HEK293 (cell line): ENCODE results near the gene CTAGE4.
"Not testable (repeated sequence)": the region's sequence is repeated elsewhere in the genome, so short reads cannot be mapped to it uniquely, and the experiment has no call there.

ENCODE experiments used
- CTCF ChIA-PET: fragments of 350-600 bp; formaldehyde crosslinking; extraction: SDS; loops from one replicate; lab custom pipeline; 2021; ENCODE audit warnings: antibody characterized with exemption; lab: Yijun Ruan, JAX
- POLR2A ChIA-PET: fragments of 300-600 bp; formaldehyde crosslinking; extraction: SDS; loops from one replicate; lab custom pipeline; 2020; ENCODE audit warnings: antibody characterized with exemption, inconsistent platforms; lab: Yijun Ruan, JAX
- H3K27ac ChIP-seq: fragments of 200-500 bp; sonication (Bioruptor generic); 2 replicates; pipeline ENCODE4 v1.5.1; 2014; ENCODE audit warnings: low read depth, low read length, control low read depth, inconsistent platforms; ENCODE audit errors: extremely low read depth
- H3K36me3 ChIP-seq, 2 experiments: fragments of 200-500 bp in 1 of 2; sonication (Bioruptor generic) in 1 of 2; 1 replicate in 1 of 2; 2 replicates in 1 of 2; pipeline ENCODE4 v1.5.1; 2014 to 2017; ENCODE audit warnings: inconsistent platforms in 2 of 2, low read length in 2 of 2; ENCODE audit not compliant: control insufficient read depth in 2 of 2, insufficient read depth in 1 of 2
- H3K4me1 ChIP-seq: fragments of 200-500 bp; sonication (Bioruptor generic); 2 replicates; pipeline ENCODE4 v1.5.1; 2014; ENCODE audit warnings: mild to moderate bottlenecking, low read length, inconsistent platforms; ENCODE audit not compliant: control insufficient read depth, insufficient read depth
- H3K4me3 ChIP-seq: 2 replicates; pipeline ENCODE4 v1.5.1; 2011; ENCODE audit warnings: low read depth, mild to moderate bottlenecking, control low read depth, low read length, moderate library complexity
- H3K9me3 ChIP-seq: fragments of 200-500 bp; sonication (Bioruptor generic); 2 replicates; pipeline ENCODE4 v1.5.1; 2014; ENCODE audit warnings: low read depth, low read length, inconsistent platforms; ENCODE audit not compliant: control insufficient read depth, insufficient read depth

CTAGE4 gene

DNA sequence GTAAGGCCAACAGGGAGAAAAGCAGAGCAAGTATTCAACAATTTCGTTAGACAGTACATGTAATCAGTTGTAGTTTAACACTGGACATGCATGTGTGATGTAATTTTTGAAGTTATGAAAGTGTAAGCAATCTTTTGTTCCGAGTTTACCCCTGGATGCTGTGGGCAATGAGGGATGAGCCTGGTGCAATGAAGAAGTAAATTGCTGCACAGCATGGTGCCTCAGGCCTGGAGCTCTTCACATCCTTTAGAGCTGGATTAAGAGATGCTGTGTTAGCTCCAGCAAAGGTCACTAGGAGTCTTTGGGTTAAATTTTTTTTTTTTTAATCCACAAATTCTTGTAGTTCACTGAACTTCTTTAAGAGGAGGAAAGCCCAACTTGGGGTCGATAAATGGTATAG, 19.8 kb downstream of the CTAGE4 start:
- H3K4me1 ChIP-seq, H3K27ac ChIP-seq, POLR2A ChIA-PET, CTCF ChIA-PET, H3K36me3 ChIP-seq, H3K9me3 ChIP-seq, H3K4me3 ChIP-seq: not testable (repeated sequence)

GRCh38 chr7:144205306-144205705, 22.0 kb downstream of the CTAGE4 start:
- CTCF ChIA-PET, POLR2A ChIA-PET: not testable (repeated sequence)

DNA sequence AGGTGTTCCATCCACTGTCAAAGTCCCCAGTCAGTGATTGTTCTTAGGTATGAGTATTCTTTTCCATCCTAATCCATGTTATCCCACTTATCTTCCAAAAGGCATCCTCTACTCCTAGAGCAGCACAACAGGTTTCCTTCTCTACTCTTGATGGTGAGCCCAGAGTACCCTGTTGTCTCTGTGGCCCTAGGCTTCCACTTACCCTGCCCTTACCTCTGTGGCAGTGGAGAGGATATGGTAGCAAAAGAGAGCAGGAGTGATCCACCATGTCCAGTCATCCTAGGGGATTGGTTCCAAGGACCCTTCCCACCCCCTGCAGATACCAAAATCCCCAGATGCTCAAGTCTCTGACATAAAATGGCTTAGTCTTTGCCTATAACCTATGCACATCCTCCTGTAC, 33.9 kb downstream of the CTAGE4 start:
- H3K9me3 ChIP-seq, H3K4me3 ChIP-seq, H3K27ac ChIP-seq, H3K4me1 ChIP-seq, POLR2A ChIA-PET, CTCF ChIA-PET, H3K36me3 ChIP-seq: not testable (repeated sequence)

More at GRCh38 chr7:144205306-144205705, 22.0 kb downstream of the CTAGE4 start:
- H3K36me3 ChIP-seq, H3K4me3 ChIP-seq, H3K4me1 ChIP-seq, H3K9me3 ChIP-seq, H3K27ac ChIP-seq: not testable (repeated sequence)

- H3K9me3 ChIP-seq, H3K36me3 ChIP-seq, H3K27ac ChIP-seq, H3K4me1 ChIP-seq, CTCF ChIA-PET, POLR2A ChIA-PET, H3K4me3 ChIP-seq: not testable (repeated sequence)
Measured at GRCh38 chr7:144218581-144218980, 35.3 kb downstream of the CTAGE4 start.

DNA sequence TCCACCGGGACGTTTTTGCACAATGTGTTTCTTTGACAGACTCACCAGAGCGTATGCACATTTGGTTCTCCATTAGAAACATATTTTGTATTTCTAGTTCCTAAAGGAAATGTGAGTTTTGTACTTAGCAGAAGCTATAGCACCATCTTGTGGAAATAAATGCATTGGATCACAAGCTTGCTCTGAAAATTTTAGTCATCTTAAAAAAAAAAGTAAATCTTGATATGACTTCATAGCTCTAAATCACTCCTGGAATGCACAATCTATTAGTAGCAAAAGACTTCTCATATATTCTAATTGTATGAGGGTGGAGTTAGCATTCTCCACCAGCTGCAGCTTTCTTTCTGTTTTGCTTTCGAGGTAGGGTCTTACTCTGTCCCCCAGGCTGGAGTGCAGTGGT, 35.9 kb downstream of the CTAGE4 start:
- H3K4me1 ChIP-seq, H3K4me3 ChIP-seq, H3K9me3 ChIP-seq, H3K36me3 ChIP-seq, POLR2A ChIA-PET, CTCF ChIA-PET, H3K27ac ChIP-seq: not testable (repeated sequence)

DNA sequence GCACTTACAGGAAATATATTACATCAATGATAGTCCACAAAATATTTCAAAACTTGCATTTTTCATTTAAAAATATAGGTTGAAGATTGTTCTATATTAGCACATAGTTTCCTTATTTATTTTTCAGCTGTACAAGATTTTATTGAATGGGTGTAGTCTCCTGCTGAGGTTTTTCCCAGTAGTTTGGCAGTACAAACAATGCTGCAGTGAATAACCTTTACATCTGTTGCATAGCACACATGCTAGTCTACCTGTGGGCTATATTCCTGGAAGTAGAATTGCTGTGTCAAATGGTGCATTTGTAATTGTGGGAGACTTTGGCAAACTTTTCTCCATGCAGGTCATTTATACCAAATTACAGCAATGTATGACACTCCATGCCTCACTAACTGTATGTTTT, 37.3 kb downstream of the CTAGE4 start:
- H3K9me3 ChIP-seq, CTCF ChIA-PET, H3K4me1 ChIP-seq, H3K27ac ChIP-seq, POLR2A ChIA-PET, H3K36me3 ChIP-seq, H3K4me3 ChIP-seq: not testable (repeated sequence)

GRCh38 chr7:144223675-144224074, 40.4 kb downstream of the CTAGE4 start:
- H3K4me3 ChIP-seq, H3K9me3 ChIP-seq, H3K36me3 ChIP-seq, H3K4me1 ChIP-seq, POLR2A ChIA-PET, CTCF ChIA-PET, H3K27ac ChIP-seq: not testable (repeated sequence)

DNA sequence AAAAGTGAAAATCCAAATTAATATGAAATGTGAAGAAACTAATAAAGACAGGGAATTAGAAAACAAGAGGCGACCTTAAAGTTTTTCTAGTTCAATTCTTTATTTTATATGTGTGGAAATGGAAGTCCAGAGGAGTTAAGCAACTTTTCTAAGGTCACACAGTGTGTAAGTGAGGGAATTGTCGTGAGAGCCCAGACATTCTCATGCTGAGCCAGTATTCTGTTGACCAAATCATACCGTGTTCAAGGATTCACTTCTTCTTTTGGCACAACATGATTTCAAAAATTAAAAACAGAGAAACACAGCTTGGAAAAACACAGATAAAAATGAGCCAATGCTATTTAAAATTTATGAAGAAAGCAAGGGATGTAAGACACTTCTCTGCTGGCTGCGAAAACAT, 43.6 kb downstream of the CTAGE4 start:
- H3K9me3 ChIP-seq, CTCF ChIA-PET: not testable (repeated sequence)

DNA sequence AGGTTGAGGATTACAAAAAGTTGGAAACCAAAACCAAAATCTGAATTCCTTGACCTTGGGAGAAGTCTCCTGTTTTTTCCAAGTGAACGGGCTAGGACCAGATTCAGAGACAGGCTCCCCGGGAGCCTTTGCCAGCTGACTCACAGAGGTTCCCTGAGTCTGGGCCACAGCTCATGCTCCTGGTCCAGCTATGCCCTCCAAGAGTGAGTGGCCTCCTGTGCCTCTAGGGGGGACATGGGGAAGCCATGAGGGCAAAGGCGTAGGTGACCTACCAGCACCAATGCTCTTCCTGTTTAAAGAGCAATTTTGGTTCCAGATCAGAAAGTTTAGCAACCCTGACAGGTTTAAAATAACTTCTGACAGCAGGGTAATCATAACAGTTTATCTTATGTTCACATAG, 45.5 kb downstream of the CTAGE4 start:
- H3K4me1 ChIP-seq, H3K36me3 ChIP-seq, H3K9me3 ChIP-seq, H3K4me3 ChIP-seq, H3K27ac ChIP-seq, CTCF ChIA-PET, POLR2A ChIA-PET: not testable (repeated sequence)

More for the DNA sequence above, 43.6 kb downstream of the CTAGE4 start:
- H3K27ac ChIP-seq, POLR2A ChIA-PET, H3K4me1 ChIP-seq, H3K36me3 ChIP-seq, H3K4me3 ChIP-seq: not testable (repeated sequence)

- H3K36me3 ChIP-seq, H3K9me3 ChIP-seq, H3K27ac ChIP-seq, H3K4me1 ChIP-seq, H3K4me3 ChIP-seq, POLR2A ChIA-PET, CTCF ChIA-PET: not testable (repeated sequence)
Measured at GRCh38 chr7:144231027-144231426, 47.8 kb downstream of the CTAGE4 start.

GRCh38 chr7:144233039-144233438, 49.8 kb downstream of the CTAGE4 start:
- H3K9me3 ChIP-seq, POLR2A ChIA-PET, H3K4me3 ChIP-seq, H3K36me3 ChIP-seq, H3K4me1 ChIP-seq, H3K27ac ChIP-seq, CTCF ChIA-PET: not testable (repeated sequence)
